Measurements from ENCODE around the gene ADNP. TPM values are rescaled to one million over a fixed set of nuclear protein-coding genes. Genes with fewer than 3 reads are reported as not detected.

ADNP gene
- total RNA-seq, 1 experiment from 2014 or later, result 143 TPM

DNA sequence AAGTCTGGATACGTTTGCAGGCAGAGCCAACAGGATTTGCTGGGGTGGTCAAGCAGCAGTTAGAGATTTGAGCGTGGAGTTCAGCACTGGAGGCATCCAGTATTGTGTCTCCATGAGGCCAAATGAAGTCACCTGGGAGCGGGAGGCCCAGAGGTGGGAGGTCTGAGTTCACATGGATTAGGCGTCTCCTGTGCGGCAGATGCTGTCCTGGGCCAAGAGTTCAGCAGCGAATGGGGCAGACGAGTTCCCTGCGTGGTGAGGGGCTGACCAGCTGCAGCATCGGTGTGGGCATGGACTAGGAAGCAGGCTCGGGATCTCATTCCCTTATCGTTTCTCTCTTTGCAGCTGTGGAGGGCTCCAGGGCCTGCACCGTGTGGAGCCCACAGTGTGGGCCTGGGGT is 70.2 kb downstream of the ADNP start:
- Histone ChIP-seq H2AFZ (ENCODE audit: low read length) (no peak overlapping the region), H3K4ac (ENCODE audit: low read depth, low read length) (no peak overlapping the region), H3T11ph (ENCODE audit: low read length) (no peak overlapping the region), H3K18ac (ENCODE audit: insufficient read length, low read depth, low read length) (no peak overlapping the region), H3K14ac (ENCODE audit: insufficient read depth, low read length) (no peak overlapping the region), H3K4me1 (ENCODE audit: insufficient read depth, low read length) (no peaks in the 10 kb centered on the region), H3K79me2 (ENCODE audit: insufficient read depth, low read length) (no peaks in the 10 kb centered on the region), H3K79me1 (ENCODE audit: insufficient read depth, low read depth, low read length, poor library complexity, severe bottlenecking) (no peaks in the 10 kb centered on the region), H4K91ac (ENCODE audit: insufficient read length, low read depth, low read length) (no peak overlapping the region), H4K5ac (ENCODE audit: insufficient read length, low read depth, low read length) (no peak overlapping the region), H3K9me3 (ENCODE audit: control insufficient read depth, low read depth, low read length) (no peaks in the 10 kb centered on the region), H3K56ac (ENCODE audit: insufficient read length, low read depth, low read length) (no peak overlapping the region), H2AK5ac (ENCODE audit: insufficient read length, low read length) (no peak overlapping the region), H2BK12ac (ENCODE audit: insufficient read length, low read depth, low read length) (no peak overlapping the region), H3K23me2 (ENCODE audit: insufficient read length, low read depth, low read length, poor library complexity, severe bottlenecking) (no peaks in the 10 kb centered on the region), H2BK15ac (ENCODE audit: low read depth, low read length) (no peak overlapping the region), H3K4me2 (ENCODE audit: insufficient read depth, insufficient read length, low read length) (no peak overlapping the region), H3K9ac (ENCODE audit: extremely low read depth, insufficient read length, low read length) (no peak overlapping the region), H3K27me3 (ENCODE audit: insufficient read depth, low read length) (no peaks in the 10 kb centered on the region), H4K8ac (replicated peaks; ENCODE audit: insufficient read length, low read depth, low read length) (no peak overlapping the region), H2BK120ac (ENCODE audit: low read depth, low read length, poor library complexity, severe bottlenecking) (no peak overlapping the region), H2BK5ac (ENCODE audit: insufficient read length, low read length) (no peak overlapping the region), H3K23ac (ENCODE audit: insufficient read length, low read depth, low read length) (no peak overlapping the region), H2BK20ac (ENCODE audit: low read depth, low read length, poor library complexity, severe bottlenecking) (no peak overlapping the region), H4K20me1 (ENCODE audit: control insufficient read depth, insufficient read depth, insufficient read length) (no peaks in the 10 kb centered on the region), H3K27ac (ENCODE audit: insufficient read length, low read depth, low read length) (no peak overlapping the region)
- TF ChIP-seq, protein P1, sequence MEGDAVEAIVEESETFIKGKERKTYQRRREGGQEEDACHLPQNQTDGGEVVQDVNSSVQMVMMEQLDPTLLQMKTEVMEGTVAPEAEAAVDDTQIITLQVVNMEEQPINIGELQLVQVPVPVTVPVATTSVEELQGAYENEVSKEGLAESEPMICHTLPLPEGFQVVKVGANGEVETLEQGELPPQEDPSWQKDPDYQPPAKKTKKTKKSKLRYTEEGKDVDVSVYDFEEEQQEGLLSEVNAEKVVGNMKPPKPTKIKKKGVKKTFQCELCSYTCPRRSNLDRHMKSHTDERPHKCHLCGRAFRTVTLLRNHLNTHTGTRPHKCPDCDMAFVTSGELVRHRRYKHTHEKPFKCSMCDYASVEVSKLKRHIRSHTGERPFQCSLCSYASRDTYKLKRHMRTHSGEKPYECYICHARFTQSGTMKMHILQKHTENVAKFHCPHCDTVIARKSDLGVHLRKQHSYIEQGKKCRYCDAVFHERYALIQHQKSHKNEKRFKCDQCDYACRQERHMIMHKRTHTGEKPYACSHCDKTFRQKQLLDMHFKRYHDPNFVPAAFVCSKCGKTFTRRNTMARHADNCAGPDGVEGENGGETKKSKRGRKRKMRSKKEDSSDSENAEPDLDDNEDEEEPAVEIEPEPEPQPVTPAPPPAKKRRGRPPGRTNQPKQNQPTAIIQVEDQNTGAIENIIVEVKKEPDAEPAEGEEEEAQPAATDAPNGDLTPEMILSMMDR (conservative IDR thresholded peaks at IDR 0.05), result no peak
- Mint-ChIP-seq H3K4me1 (peaks cover 31 to 44% of the 10 kb centered on the region in 2 experiments), H3K27ac (peak overlapping the region in 2 of 3 experiments; percentile 76 to 87; a peak in 2 of 7 replicates), H3K4me3 (no peak overlapping the region; a peak in 1 of 5 replicates), H3K27me3 (ENCODE audit: low read depth) (no peaks in the 10 kb centered on the region), H3K9me3 (no peaks in the 10 kb centered on the region), H3K36me3 (ENCODE audit: insufficient read depth in 1 of 3, low read depth in 3 of 3) (peaks cover 0 to 2% (median 0%) of the 10 kb centered on the region in 3 experiments; a peak in 1 of 7 replicates)
- no peak for DNase-seq
- WGBS (ENCODE audit: extremely low coverage, insufficient read length, low lambda C conversion rate), result no CpG with 5 or more reads among the region's 12 CpGs
